Pancreas (tissue), 10 donors: ENCODE results near the gene RAB39A. TPM values are rescaled to one million over a fixed set of nuclear protein-coding genes. Genes with fewer than 3 reads are reported as not detected.

ENCODE experiments used
- ATAC-seq, 4 donors: fragments of 200-7000 bp; cut with Tn5 transposase; one replicate each; pipeline versions ENCODE4 v1.8.0 to v1.9.1; 2020; ENCODE audit warnings: mild to moderate bottlenecking in 4 of 4, moderate library complexity in 4 of 4
- DNase-seq, 6 donors: peaks; one replicate each; pipeline ENCODE4 v3.0.0-alpha.2; 2020
- FAIRE-seq: peaks from 2 replicates; lab custom pipeline; 2012; peaks lifted over from hg19 to GRCh38; lab: Jason Lieb, UNC
- H3K27ac ChIP-seq, 4 donors: fragments of 200-600 bp; sonication (generic); 1 replicate in 3 of 4; 2 replicates in 1 of 4; pipeline versions ENCODE4 v1.5.0 to v1.8.0; 2020
- H3K27me3 ChIP-seq, 4 donors: fragments of 200-600 bp; one replicate each; pipeline ENCODE4 v1.8.0; 2021
- H3K36me3 ChIP-seq, 3 donors: fragments of 200-600 bp; sonication (generic) in 1 of 3; one replicate each; pipeline versions ENCODE4 v1.5.0 to v1.8.0; 2020 to 2021
- H3K4me1 ChIP-seq, 3 donors: fragments of 200-600 bp; one replicate each; pipeline ENCODE4 v1.8.0; 2021
- H3K4me3 ChIP-seq, 4 donors: fragments of 200-600 bp; sonication (generic) in 2 of 4; one replicate each; pipeline versions ENCODE4 v1.5.0 to v1.8.0; 2020 to 2021
- H3K9me3 ChIP-seq, 4 donors: fragments of 200-600 bp; one replicate each; pipeline ENCODE4 v1.8.0; 2021
- whole genome bisulfite sequencing, 2 donors: extraction: QIAGEN DNeasy Blood & Tissue Kit; methylation state at CpG; one replicate each; pipeline ENCODE4 v1.1.7; 2013; 5-methylcytosine and 5-hydroxymethylcytosine counted together
- intact Hi-C, 3 donors: fragments of 100-400 bp; cut with DNase I; formaldehyde crosslinking; loops; one replicate each; pipeline versions ENCODE4 v1.11.1 to v1.14.2; 2022
- polyA plus RNA-seq, 2 donors: library from polyadenylated mRNA; stranded (reverse); fragments of 200-250 nt; gene quantifications; one replicate each; pipeline ENCODE4 v1.2.3, GENCODE V29; 2013
- total RNA-seq, 6 donors: library from RNA; stranded (reverse); fragmentation: NEBNext Ultra II Directional in 4 of 6; extraction: Animal tissue kit (Norgen Biotek cat#: 25700) in 4 of 6; gene quantifications; one replicate each; pipeline versions ENCODE4 v1.2.1 to v1.2.4, GENCODE V29; 2021 to 2023
- TF ChIP-seq, protein P1 (sequence below), 4 donors: fragments of 200-600 bp; sonication (generic) in 3 of 4; IDR thresholded peaks; one replicate each; pipeline versions ENCODE4 v1.5.0 to v1.8.0; 2021; ENCODE audit warnings: antibody characterized with exemption in 4 of 4
- donor health status: healthy with polysubstance abuse.
- donor health status: DM: no; HTN: no; CAD: no; lungs with moderate emphysema.
- donor health status: DM: no; HTN: no; CAD: no.
- donor health status: control.
- donor health status: control.
- donor health status: Bipolar disorder and iron deficiency.
- donor health status: DM: yes; HTN: yes; CAD: no.
- donor health status: DM: no; HTN: no; CAD: no.
- donor health status: DM: no; HTN: no; CAD: no.
- donor health status: DM: yes; HTN: yes; CAD: no.

Gene RAB39A
- total and polyA plus RNA-seq, 8 donors, result 0.15 to 1.0 (median 0.47) TPM; not detected in 2

DNA sequence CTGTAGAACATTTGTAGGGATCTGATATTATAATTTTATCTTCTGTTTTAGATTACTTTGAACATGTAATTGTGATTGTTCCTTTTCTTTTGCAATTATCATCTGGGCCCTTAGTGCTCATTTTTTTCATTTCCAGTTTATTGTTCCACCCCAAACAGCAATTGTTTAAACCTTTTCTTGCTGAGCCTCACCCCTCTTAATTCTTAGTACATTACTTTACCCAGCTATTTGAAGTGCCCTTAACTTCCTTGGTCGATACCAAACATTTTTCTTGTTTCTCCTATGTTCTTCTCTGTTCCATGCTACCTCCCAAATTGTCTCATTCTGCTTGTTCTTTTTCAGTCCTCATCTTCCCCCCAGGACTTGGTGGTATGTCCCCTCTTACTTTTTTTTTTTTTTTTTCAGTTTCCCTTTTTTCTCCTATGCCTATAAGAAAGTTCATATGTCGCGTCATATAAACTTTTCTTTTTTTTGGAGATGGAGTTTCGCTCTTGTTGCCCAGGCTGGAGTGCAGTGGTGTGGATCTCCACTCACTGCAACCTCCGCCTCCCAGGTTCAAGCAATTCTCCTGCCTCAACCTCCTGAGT is 84.0 kb downstream of the RAB39A start:
- H3K27me3 ChIP-seq, result no peaks in the 10 kb centered on the region
- no peak for DNase-seq
- no peak overlapping the region for H3K4me3 ChIP-seq
- 95% methylated on average over 5 of the region's 5 CpGs for WGBS, 2 donors
- no peaks in the 10 kb centered on the region for H3K9me3 ChIP-seq
- H3K36me3 ChIP-seq, result no peaks in the 10 kb centered on the region
- peaks cover 0 to 44% (median 4%) of the 10 kb centered on the region in 3 donors for H3K4me1 ChIP-seq
- no peak overlapping the region for H3K27ac ChIP-seq
- no peak for ATAC-seq
- intact Hi-C loops, result no loop called here
- TF ChIP-seq, protein P1, sequence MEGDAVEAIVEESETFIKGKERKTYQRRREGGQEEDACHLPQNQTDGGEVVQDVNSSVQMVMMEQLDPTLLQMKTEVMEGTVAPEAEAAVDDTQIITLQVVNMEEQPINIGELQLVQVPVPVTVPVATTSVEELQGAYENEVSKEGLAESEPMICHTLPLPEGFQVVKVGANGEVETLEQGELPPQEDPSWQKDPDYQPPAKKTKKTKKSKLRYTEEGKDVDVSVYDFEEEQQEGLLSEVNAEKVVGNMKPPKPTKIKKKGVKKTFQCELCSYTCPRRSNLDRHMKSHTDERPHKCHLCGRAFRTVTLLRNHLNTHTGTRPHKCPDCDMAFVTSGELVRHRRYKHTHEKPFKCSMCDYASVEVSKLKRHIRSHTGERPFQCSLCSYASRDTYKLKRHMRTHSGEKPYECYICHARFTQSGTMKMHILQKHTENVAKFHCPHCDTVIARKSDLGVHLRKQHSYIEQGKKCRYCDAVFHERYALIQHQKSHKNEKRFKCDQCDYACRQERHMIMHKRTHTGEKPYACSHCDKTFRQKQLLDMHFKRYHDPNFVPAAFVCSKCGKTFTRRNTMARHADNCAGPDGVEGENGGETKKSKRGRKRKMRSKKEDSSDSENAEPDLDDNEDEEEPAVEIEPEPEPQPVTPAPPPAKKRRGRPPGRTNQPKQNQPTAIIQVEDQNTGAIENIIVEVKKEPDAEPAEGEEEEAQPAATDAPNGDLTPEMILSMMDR (IDR thresholded peaks at IDR 0.05), result no peak
- no peak for FAIRE-seq

Other genes with a start within 250 kb of the RAB39A start
- gene SLN, start 216.4 kb upstream of the RAB39A start, total RNA-seq, result not detected
- under 1 TPM in 1 of 2 donors, not detected in 1; 0.19 TPM for gene SLN, start 216.4 kb upstream of the RAB39A start, polyA plus RNA-seq
- 1 to 10 TPM; 4.3 to 6.7 (median 5.8) TPM for gene SLC35F2, start 69.7 kb upstream of the RAB39A start, total RNA-seq
- gene SLC35F2, start 69.7 kb upstream of the RAB39A start, polyA plus RNA-seq, result 1 to 10 TPM; 2.8 to 3.5 TPM
- gene CUL5, start 80.5 kb downstream of the RAB39A start, total RNA-seq, result 10 to 100 TPM; 12.4 to 19.9 (median 15.2) TPM
- gene CUL5, start 80.5 kb downstream of the RAB39A start, polyA plus RNA-seq, result 1 to 10 TPM; 3.1 to 6.1 TPM
- 10 to 100 TPM; 42.3 to 64.4 (median 53.4) TPM for gene ACAT1, start 193.1 kb downstream of the RAB39A start, total RNA-seq
- 10 to 100 TPM; 41.4 to 59.0 TPM for gene ACAT1, start 193.1 kb downstream of the RAB39A start, polyA plus RNA-seq